Liver (tissue), 3 donors: ENCODE measurements around the gene SH3BP5L.

Experiments used
- EGR1 ChIP-seq, 2 donors: IDR thresholded peaks; 2 replicates each; pipeline ENCODE4 v1.6.1; 2016 to 2018; ENCODE audit warnings: antibody characterized with exemption in 2 of 2, low read depth in 2 of 2
- GABPA ChIP-seq, 2 donors: IDR thresholded peaks in 1 of 2; conservative IDR thresholded peaks in 1 of 2; 2 replicates each; pipeline ENCODE4 v1.6.1; 2016; ENCODE audit warnings: antibody characterized with exemption in 2 of 2, mild to moderate bottlenecking in 1 of 2, moderate library complexity in 1 of 2
- RAD21 ChIP-seq, 2 donors: IDR thresholded peaks; 2 replicates each; pipeline ENCODE4 v1.6.1; 2016; ENCODE audit warnings: antibody characterized with exemption in 2 of 2, mild to moderate bottlenecking in 2 of 2
- SP1 ChIP-seq: IDR thresholded peaks from 2 replicates; pipeline ENCODE4 v1.6.1; 2018; ENCODE audit warnings: antibody characterized with exemption, mild to moderate bottlenecking
- TAF1 ChIP-seq: conservative IDR thresholded peaks from 2 replicates; pipeline ENCODE4 v1.6.1; 2016; ENCODE audit warnings: antibody characterized with exemption, mild to moderate bottlenecking
- TF ChIP-seq, protein P1 (sequence below): fragments of 150-350 bp; IDR thresholded peaks from 2 replicates; pipeline ENCODE4 v1.5.1; 2017; ENCODE audit warnings: improper control_type of control experiment, low read depth, low read length; ENCODE audit not compliant: missing input control
- TF ChIP-seq, protein P2 (sequence below): IDR thresholded peaks from 2 replicates; pipeline ENCODE4 v1.6.1; 2016; ENCODE audit warnings: antibody characterized with exemption, mild to moderate bottlenecking
- TF ChIP-seq, protein P3 (sequence below): IDR thresholded peaks from 2 replicates; pipeline ENCODE4 v1.6.1; 2016; ENCODE audit warnings: antibody characterized with exemption
- donor health status: healthy.
- donor health status: healthy.

- TF ChIP-seq, protein P1, sequence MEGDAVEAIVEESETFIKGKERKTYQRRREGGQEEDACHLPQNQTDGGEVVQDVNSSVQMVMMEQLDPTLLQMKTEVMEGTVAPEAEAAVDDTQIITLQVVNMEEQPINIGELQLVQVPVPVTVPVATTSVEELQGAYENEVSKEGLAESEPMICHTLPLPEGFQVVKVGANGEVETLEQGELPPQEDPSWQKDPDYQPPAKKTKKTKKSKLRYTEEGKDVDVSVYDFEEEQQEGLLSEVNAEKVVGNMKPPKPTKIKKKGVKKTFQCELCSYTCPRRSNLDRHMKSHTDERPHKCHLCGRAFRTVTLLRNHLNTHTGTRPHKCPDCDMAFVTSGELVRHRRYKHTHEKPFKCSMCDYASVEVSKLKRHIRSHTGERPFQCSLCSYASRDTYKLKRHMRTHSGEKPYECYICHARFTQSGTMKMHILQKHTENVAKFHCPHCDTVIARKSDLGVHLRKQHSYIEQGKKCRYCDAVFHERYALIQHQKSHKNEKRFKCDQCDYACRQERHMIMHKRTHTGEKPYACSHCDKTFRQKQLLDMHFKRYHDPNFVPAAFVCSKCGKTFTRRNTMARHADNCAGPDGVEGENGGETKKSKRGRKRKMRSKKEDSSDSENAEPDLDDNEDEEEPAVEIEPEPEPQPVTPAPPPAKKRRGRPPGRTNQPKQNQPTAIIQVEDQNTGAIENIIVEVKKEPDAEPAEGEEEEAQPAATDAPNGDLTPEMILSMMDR, result no peak
- no peak for TF ChIP-seq TAF1
- no peak for TF ChIP-seq SP1
- TF ChIP-seq, protein P2, sequence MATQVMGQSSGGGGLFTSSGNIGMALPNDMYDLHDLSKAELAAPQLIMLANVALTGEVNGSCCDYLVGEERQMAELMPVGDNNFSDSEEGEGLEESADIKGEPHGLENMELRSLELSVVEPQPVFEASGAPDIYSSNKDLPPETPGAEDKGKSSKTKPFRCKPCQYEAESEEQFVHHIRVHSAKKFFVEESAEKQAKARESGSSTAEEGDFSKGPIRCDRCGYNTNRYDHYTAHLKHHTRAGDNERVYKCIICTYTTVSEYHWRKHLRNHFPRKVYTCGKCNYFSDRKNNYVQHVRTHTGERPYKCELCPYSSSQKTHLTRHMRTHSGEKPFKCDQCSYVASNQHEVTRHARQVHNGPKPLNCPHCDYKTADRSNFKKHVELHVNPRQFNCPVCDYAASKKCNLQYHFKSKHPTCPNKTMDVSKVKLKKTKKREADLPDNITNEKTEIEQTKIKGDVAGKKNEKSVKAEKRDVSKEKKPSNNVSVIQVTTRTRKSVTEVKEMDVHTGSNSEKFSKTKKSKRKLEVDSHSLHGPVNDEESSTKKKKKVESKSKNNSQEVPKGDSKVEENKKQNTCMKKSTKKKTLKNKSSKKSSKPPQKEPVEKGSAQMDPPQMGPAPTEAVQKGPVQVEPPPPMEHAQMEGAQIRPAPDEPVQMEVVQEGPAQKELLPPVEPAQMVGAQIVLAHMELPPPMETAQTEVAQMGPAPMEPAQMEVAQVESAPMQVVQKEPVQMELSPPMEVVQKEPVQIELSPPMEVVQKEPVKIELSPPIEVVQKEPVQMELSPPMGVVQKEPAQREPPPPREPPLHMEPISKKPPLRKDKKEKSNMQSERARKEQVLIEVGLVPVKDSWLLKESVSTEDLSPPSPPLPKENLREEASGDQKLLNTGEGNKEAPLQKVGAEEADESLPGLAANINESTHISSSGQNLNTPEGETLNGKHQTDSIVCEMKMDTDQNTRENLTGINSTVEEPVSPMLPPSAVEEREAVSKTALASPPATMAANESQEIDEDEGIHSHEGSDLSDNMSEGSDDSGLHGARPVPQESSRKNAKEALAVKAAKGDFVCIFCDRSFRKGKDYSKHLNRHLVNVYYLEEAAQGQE, result no peak
- TF ChIP-seq RAD21 (IDR thresholded peaks at IDR 0.05), result no peak
- TF ChIP-seq, protein P3, sequence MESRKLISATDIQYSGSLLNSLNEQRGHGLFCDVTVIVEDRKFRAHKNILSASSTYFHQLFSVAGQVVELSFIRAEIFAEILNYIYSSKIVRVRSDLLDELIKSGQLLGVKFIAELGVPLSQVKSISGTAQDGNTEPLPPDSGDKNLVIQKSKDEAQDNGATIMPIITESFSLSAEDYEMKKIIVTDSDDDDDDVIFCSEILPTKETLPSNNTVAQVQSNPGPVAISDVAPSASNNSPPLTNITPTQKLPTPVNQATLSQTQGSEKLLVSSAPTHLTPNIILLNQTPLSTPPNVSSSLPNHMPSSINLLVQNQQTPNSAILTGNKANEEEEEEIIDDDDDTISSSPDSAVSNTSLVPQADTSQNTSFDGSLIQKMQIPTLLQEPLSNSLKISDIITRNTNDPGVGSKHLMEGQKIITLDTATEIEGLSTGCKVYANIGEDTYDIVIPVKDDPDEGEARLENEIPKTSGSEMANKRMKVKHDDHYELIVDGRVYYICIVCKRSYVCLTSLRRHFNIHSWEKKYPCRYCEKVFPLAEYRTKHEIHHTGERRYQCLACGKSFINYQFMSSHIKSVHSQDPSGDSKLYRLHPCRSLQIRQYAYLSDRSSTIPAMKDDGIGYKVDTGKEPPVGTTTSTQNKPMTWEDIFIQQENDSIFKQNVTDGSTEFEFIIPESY, result no peak
- no peak for TF ChIP-seq GABPA (IDR thresholded peaks at IDR 0.05 in 1 of 2, conservative IDR thresholded peaks at IDR 0.05 in 1 of 2)
- no peak for TF ChIP-seq EGR1 (IDR thresholded peaks at IDR 0.05; ENCODE audit: low read depth in 2 of 2)
Measured at GRCh38 chr1:248860007-248860406, 34.3 kb upstream of the SH3BP5L start.
